IPS DF 6.9 (cell line): ENCODE data around the gene CCDC174.

Experiments used
- DNase-seq: peaks from one replicate; pipeline ENCODE4 v3.0.0-alpha.2; 2013; ENCODE audit warnings: low read depth, low spot score
- H3K27ac ChIP-seq: one replicate; pipeline ENCODE4 v1.5.1; 2013; ENCODE audit warnings: low read length, control low read depth
- H3K27me3 ChIP-seq: 2 replicates; pipeline ENCODE4 v1.6.1; 2013; ENCODE audit warnings: mild to moderate bottlenecking, low read length; ENCODE audit not compliant: control insufficient read depth, insufficient read depth
- H3K36me3 ChIP-seq: 2 replicates; pipeline ENCODE4 v1.6.1; 2013; ENCODE audit warnings: low read length; ENCODE audit not compliant: control insufficient read depth, insufficient read depth
- H3K4me1 ChIP-seq: 2 replicates; pipeline ENCODE4 v1.6.1; 2013; ENCODE audit warnings: low read length; ENCODE audit not compliant: control insufficient read depth, insufficient read depth
- H3K4me3 ChIP-seq: 2 replicates; pipeline ENCODE4 v1.5.1; 2013; ENCODE audit warnings: mild to moderate bottlenecking, low read length
- H3K9me3 ChIP-seq: 2 replicates; pipeline ENCODE4 v1.6.1; 2013; ENCODE audit warnings: low read length, inconsistent platforms; ENCODE audit not compliant: control insufficient read depth, insufficient read depth
- WGBS: extraction: QIAGEN DNeasy Blood & Tissue Kit; methylation state at CpG from one replicate; pipeline ENCODE4 v1.1.7; 2013; ENCODE audit warnings: mixed read lengths, missing lambda C conversion rate; ENCODE audit not compliant: insufficient read length, insufficient coverage; 5-methylcytosine and 5-hydroxymethylcytosine counted together

CCDC174 gene

GRCh38 chr3:14609941-14610340 lies 41.6 kb upstream of the CCDC174 start:
- Histone ChIP-seq H3K9me3 (no peaks in the 10 kb centered on the region), H3K36me3 (no peaks in the 10 kb centered on the region), H3K27ac (no peak overlapping the region), H3K4me3 (no peak overlapping the region), H3K27me3 (no peaks in the 10 kb centered on the region), H3K4me1 (no peaks in the 10 kb centered on the region)
- no peak for DNase-seq

- WGBS, result no CpG with 5 or more reads among the region's 1 CpG
- Histone ChIP-seq H3K9me3 (no peaks in the 10 kb centered on the region), H3K27me3 (no peaks in the 10 kb centered on the region), H3K4me3 (no peak overlapping the region), H3K27ac (no peak overlapping the region), H3K4me1 (no peaks in the 10 kb centered on the region; the same call in 1 of the 2 replicates), H3K36me3 (no peaks in the 10 kb centered on the region)
- no peak for DNase-seq
Measured at GRCh38 chr3:14614189-14614588, 37.4 kb upstream of the CCDC174 start.

- H3K27me3 ChIP-seq, result no peaks in the 10 kb centered on the region
- no peaks in the 10 kb centered on the region; the same call in 1 of the 2 replicates for H3K4me1 ChIP-seq
- no peak for DNase-seq
- no peaks in the 10 kb centered on the region for H3K36me3 ChIP-seq
- no peak overlapping the region for H3K27ac ChIP-seq
- no peaks in the 10 kb centered on the region for H3K9me3 ChIP-seq
- no peak overlapping the region for H3K4me3 ChIP-seq
Measured at GRCh38 chr3:14614862-14615261, 36.7 kb upstream of the CCDC174 start.

- H3K36me3 ChIP-seq, result no peaks in the 10 kb centered on the region
- H3K27ac ChIP-seq, result no peak overlapping the region
- WGBS, result no CpG with 5 or more reads among the region's 10 CpGs
- no peak overlapping the region for H3K4me3 ChIP-seq
- no peak for DNase-seq
- no peaks in the 10 kb centered on the region for H3K27me3 ChIP-seq
- no peaks in the 10 kb centered on the region for H3K9me3 ChIP-seq
- H3K4me1 ChIP-seq, result no peaks in the 10 kb centered on the region; the same call in 1 of the 2 replicates
Measured at GRCh38 chr3:14616606-14617507, 34.7 kb upstream of the CCDC174 start.

- H3K4me3 ChIP-seq, result no peak overlapping the region
- no peaks in the 10 kb centered on the region for H3K9me3 ChIP-seq
- H3K4me1 ChIP-seq, result no peaks in the 10 kb centered on the region; the same call in 1 of the 2 replicates
- no peak overlapping the region for H3K27ac ChIP-seq
- H3K36me3 ChIP-seq, result no peaks in the 10 kb centered on the region
- no CpG with 5 or more reads among the region's 6 CpGs for WGBS
- no peaks in the 10 kb centered on the region for H3K27me3 ChIP-seq
- DNase-seq, result no peak
Measured at GRCh38 chr3:14617508-14618023, 34.0 kb upstream of the CCDC174 start.

- H3K36me3 ChIP-seq, result no peaks in the 10 kb centered on the region
- no peak overlapping the region for H3K27ac ChIP-seq
- no peaks in the 10 kb centered on the region for H3K9me3 ChIP-seq
- WGBS, result no CpG with 5 or more reads among the region's 2 CpGs
- DNase-seq, result no peak
- no peak overlapping the region for H3K4me3 ChIP-seq
- no peaks in the 10 kb centered on the region; the same call in 1 of the 2 replicates for H3K4me1 ChIP-seq
- H3K27me3 ChIP-seq, result no peaks in the 10 kb centered on the region
Measured at GRCh38 chr3:14619605-14620004, 32.0 kb upstream of the CCDC174 start.

- Histone ChIP-seq H3K4me3 (no peak overlapping the region), H3K27me3 (no peaks in the 10 kb centered on the region), H3K36me3 (no peaks in the 10 kb centered on the region), H3K4me1 (peaks cover 1% of the 10 kb centered on the region), H3K9me3 (no peaks in the 10 kb centered on the region), H3K27ac (no peak overlapping the region)
- DNase-seq, result no peak
- WGBS, result no CpG with 5 or more reads among the region's 7 CpGs
Measured at GRCh38 chr3:14620512-14620911, 31.1 kb upstream of the CCDC174 start.

- Histone ChIP-seq H3K27ac (no peak overlapping the region), H3K27me3 (no peaks in the 10 kb centered on the region), H3K9me3 (no peaks in the 10 kb centered on the region), H3K4me3 (no peak overlapping the region), H3K4me1 (peaks cover 2% of the 10 kb centered on the region), H3K36me3 (no peaks in the 10 kb centered on the region)
- DNase-seq, result no peak
- WGBS, result no CpG with 5 or more reads among the region's 4 CpGs
Measured at GRCh38 chr3:14621093-14621492, 30.5 kb upstream of the CCDC174 start.

GRCh38 chr3:14622368-14622767 lies 29.2 kb upstream of the CCDC174 start:
- H3K27ac ChIP-seq, result no peak overlapping the region
- H3K9me3 ChIP-seq, result no peaks in the 10 kb centered on the region
- no peak overlapping the region for H3K4me3 ChIP-seq
- no CpG with 5 or more reads among the region's 6 CpGs for WGBS
- no peaks in the 10 kb centered on the region for H3K36me3 ChIP-seq
- H3K27me3 ChIP-seq, result no peaks in the 10 kb centered on the region
- H3K4me1 ChIP-seq, result peaks cover 2% of the 10 kb centered on the region
- no peak for DNase-seq

GRCh38 chr3:14623569-14624051 lies 28.0 kb upstream of the CCDC174 start:
- no CpG with 5 or more reads among the region's 4 CpGs for WGBS
- Histone ChIP-seq H3K4me3 (no peak overlapping the region), H3K4me1 (peaks cover 2% of the 10 kb centered on the region), H3K27ac (no peak overlapping the region), H3K9me3 (no peaks in the 10 kb centered on the region), H3K36me3 (no peaks in the 10 kb centered on the region), H3K27me3 (no peaks in the 10 kb centered on the region)
- DNase-seq, result no peak

GRCh38 chr3:14624498-14624897 lies 27.1 kb upstream of the CCDC174 start:
- H3K27me3 ChIP-seq, result no peaks in the 10 kb centered on the region
- no peak overlapping the region for H3K4me3 ChIP-seq
- H3K27ac ChIP-seq, result no peak overlapping the region
- DNase-seq, result no peak
- no peaks in the 10 kb centered on the region for H3K9me3 ChIP-seq
- H3K4me1 ChIP-seq, result peaks cover 2% of the 10 kb centered on the region
- no peaks in the 10 kb centered on the region for H3K36me3 ChIP-seq
